ENCODE measurements around the gene ISOC2.

DNA sequence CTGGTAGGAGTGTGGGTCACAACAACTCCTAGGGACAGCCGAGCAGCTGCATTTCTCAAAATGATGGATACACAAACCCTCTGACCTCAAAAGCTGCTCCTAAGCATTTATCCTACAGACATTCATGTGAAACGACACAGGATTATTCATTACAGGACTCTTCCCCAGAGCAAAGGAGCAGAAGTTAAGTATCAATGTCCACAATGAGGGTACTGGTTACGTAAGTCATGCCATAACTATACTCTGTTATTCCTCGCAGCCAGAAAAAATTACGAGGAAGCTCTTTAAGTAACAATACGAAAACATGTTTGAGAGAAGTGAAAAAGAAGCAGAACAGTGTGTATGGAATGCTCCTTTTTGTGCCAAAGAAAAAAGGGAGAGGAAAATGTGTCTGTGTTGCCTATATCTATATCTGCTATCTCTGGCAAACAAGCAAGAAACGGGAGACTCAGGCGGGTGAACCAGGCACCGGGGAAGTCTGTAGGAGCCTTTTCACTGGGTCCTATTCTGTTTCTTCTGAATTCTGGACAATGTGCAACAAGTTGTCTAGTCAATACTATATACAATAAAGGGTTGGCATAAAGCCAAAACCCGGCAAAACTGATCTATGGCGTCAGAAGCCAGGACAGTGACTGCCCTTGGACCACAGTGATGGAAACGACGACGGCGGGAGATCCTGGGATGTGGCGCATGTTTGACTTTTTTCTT is 1.3 kb downstream of the ISOC2 start:
- TF ChIP-seq CTCF (IDR thresholded peaks at IDR 0.05) = no peak
- TF ChIP-seq POLR2A (IDR thresholded peaks at IDR 0.05) = no peak

All from adrenal gland (tissue), 5 donors.